Mesangial cell (primary cell): ENCODE data around the gene CCDC80. TPM values are rescaled to one million over a fixed set of nuclear protein-coding genes. Genes with fewer than 3 reads are reported as not detected.

Source experiments
- total RNA-seq: library from RNA; depleted of rRNA; stranded (reverse); fragments of >200 nt; gene quantifications from 2 replicates; pipeline ENCODE4 v1.2.3, GENCODE V29; 2015

The CCDC80 gene, protein sequence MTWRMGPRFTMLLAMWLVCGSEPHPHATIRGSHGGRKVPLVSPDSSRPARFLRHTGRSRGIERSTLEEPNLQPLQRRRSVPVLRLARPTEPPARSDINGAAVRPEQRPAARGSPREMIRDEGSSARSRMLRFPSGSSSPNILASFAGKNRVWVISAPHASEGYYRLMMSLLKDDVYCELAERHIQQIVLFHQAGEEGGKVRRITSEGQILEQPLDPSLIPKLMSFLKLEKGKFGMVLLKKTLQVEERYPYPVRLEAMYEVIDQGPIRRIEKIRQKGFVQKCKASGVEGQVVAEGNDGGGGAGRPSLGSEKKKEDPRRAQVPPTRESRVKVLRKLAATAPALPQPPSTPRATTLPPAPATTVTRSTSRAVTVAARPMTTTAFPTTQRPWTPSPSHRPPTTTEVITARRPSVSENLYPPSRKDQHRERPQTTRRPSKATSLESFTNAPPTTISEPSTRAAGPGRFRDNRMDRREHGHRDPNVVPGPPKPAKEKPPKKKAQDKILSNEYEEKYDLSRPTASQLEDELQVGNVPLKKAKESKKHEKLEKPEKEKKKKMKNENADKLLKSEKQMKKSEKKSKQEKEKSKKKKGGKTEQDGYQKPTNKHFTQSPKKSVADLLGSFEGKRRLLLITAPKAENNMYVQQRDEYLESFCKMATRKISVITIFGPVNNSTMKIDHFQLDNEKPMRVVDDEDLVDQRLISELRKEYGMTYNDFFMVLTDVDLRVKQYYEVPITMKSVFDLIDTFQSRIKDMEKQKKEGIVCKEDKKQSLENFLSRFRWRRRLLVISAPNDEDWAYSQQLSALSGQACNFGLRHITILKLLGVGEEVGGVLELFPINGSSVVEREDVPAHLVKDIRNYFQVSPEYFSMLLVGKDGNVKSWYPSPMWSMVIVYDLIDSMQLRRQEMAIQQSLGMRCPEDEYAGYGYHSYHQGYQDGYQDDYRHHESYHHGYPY
- total RNA-seq = 25.9 and 27.0 TPM in 2 replicates

DNA sequence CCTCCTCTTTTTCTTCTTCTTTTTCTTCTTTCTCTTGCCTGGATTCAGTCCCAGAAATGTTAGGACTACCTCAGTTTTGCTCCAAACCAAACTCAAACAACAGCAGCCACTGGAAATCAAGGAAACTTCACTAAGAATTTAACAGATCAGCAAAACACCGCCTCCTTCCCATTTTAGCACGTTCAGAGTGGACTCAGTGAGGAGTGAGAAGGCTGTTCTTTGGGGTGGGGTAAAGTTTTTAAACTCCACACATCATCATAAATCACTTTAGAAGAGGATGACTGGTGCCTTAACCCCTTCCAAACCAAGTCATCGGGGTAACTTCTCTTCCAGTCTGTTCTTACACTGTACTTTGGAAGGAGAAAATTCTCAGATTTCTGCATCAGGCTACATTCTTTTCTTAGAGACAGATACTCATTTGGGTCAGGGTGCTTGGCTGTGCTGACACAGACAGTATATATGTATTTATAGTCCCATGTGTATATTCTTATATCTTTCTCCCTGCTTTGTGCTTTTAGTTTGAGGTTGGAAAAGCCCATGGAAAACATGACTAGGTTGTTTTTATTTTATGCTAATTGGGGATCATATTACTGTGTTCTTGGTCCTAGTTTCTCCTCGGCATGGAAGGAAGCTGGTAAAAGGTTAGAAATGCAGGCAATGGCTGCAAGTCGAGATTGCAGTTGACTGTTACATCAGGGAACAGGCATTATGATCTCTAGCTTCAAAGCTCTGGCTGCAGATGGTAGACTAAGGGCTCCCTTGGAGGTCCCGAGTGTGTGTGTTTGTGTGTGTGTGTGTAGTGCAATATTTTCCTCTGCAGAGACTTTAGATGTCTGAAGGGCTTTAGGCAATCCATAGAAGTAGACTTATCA lies at the start of gene CCDC80:
Gene CCDC80, minus strand, starts transcription at position 214 of the 872 bp plus-strand sequence. CDS start 1,238 bp downstream, outside the sequence.

GRCh38 chr3:112561734-112562529 lies 79.0 kb downstream of the CCDC80 start, which contains the start of the genes ATG3 and SLC35A5:
TSS of gene ATG3 (minus strand) at chr3:112561962. CDS start at chr3:112561528, 434 bp downstream.
TSS of gene SLC35A5 (plus strand) at chr3:112562045. CDS start at chr3:112563404, 1,359 bp downstream.

Other genes starting within 250 kb of the CCDC80 start
- gene BTLA, start 141.7 kb downstream of the CCDC80 start, total RNA-seq = not detected in 2 replicates
- gene ATG3, start 79.2 kb downstream of the CCDC80 start, total RNA-seq = 29.9 and 54.4 TPM in 2 replicates
- gene SLC35A5, start 79.1 kb downstream of the CCDC80 start, total RNA-seq = 14.8 and 25.5 TPM in 2 replicates
- gene CD200R1L, start 205.7 kb upstream of the CCDC80 start, total RNA-seq = not detected in 2 replicates